ENCODE results near the gene PGBD2. TPM values are rescaled to one million over a fixed set of nuclear protein-coding genes. Genes with fewer than 3 reads are reported as not detected.

The PGBD2 gene
- total and polyA plus RNA-seq, 9 of the 15 experiments (the other 6 are each of a cell fraction or from before 2014, with no cell fraction given) = 11.9 to 21.8 (median 14.7) TPM

- peak; percentile 88 for TF ChIP-seq ZBTB40 (IDR thresholded peaks at IDR 0.05)
- TF ChIP-seq ZBTB40 (CRISPR knock-in tag; IDR thresholded peaks at IDR 0.05) = no peak
- no peak for TF ChIP-seq TEAD2 (tag; IDR thresholded peaks at IDR 0.05)
- TF ChIP-seq ZNF431 (CRISPR knock-in tag; IDR thresholded peaks at IDR 0.05) = 0 out of 2 replicates have a peak, but pooled peaks have one; percentile 35
- no peak for TF ChIP-seq BCLAF1 (IDR thresholded peaks at IDR 0.05; ENCODE audit: borderline replicate concordance in 1 of 2, control insufficient read depth in 1 of 2, low read depth in 2 of 2, low read length in 1 of 2)
- no peak for TF ChIP-seq ETS2 (tag; IDR thresholded peaks at IDR 0.05; ENCODE audit: borderline replicate concordance, poor library complexity, severe bottlenecking)
- no peak for TF ChIP-seq TCF15 (CRISPR knock-in tag; IDR thresholded peaks at IDR 0.05)
- TF ChIP-seq EGR1 (conservative IDR thresholded peaks at IDR 0.05) = no peak
- TF ChIP-seq BCL6 (CRISPR knock-in tag; IDR thresholded peaks at IDR 0.05) = no peak
- no peak for TF ChIP-seq ZNF146 (CRISPR knock-in tag; IDR thresholded peaks at IDR 0.05; ENCODE audit: unreplicated experiment)
- TF ChIP-seq THAP12 (CRISPR knock-in tag; IDR thresholded peaks at IDR 0.05) = no peak; the same call in 1 of the 2 replicates
- no peak for TF ChIP-seq MEIS2 (IDR thresholded peaks at IDR 0.05; ENCODE audit: partially characterized antibody)
Observed at GRCh38 chr1:248873993-248874533, 32.0 kb upstream of the PGBD2 start (continued).
